Measurements from ENCODE around the gene AKAP1.
"Not testable (repeated sequence)": the region's sequence is repeated elsewhere in the genome, so short reads cannot be mapped to it uniquely, and the experiment has no call there.

The AKAP1 gene

GRCh38 chr17:57077000-57077399, 8.0 kb upstream of the AKAP1 start:
- DNase-seq (ENCODE audit: low spot score) = no peak

GRCh38 chr17:57078274-57078673, 6.8 kb upstream of the AKAP1 start:
- DNase-seq (ENCODE audit: low spot score) = no peak

GRCh38 chr17:57080718-57081117, 4.3 kb upstream of the AKAP1 start:
- DNase-seq (ENCODE audit: low spot score) = no peak

GRCh38 chr17:57082441-57082840, 2.6 kb upstream of the AKAP1 start:
- DNase-seq (ENCODE audit: low spot score) = no peak

GRCh38 chr17:57084361-57084801, 665 bp upstream of the AKAP1 start:
- peak; percentile 27 for DNase-seq (ENCODE audit: low spot score)

- DNase-seq (ENCODE audit: low spot score) = peak; percentile 78
These were observed 512 bp downstream of the AKAP1 start for GRCh38 chr17:57085448-57086068.

DNA sequence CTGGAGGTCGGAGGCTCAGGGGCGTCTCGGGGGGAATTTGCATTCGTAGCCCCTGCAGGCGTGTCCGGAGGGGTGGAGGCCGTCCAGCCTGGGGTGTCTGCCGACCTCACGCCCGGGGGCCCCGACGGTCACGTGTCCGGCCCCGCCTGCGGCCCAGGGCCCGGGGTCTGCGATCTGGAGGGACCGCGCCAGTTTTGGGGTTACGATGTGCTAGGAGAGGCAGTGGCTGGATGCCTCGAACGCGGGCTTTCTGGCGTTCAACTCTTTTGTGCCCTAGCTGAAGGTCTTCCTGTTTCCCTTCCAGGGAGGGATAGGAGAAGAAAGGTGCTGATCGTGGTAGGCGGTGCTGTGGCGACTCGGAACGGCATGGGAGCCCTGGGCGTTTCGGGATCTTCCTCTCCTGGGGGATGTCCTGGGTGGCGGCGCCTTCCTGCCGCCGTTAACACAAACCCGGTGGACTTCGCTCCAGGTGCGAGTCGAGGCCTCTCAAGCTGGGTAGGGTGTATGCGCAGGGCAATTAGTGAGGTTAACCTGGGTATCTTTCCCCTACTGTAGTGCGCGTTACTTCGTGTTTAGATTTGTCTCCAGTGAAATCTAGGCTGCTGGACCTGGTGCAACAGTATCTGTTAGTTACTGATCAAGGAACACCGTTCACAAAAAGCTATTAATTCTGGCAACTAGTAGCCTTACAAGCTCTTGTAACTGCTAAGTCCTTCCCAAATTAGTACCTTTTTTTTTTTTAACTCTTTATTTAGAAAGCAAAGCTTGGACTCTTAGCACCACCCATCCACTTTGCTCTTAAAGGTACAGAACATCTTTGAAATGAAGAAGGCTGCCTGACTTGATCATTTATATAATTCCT, 1.3 kb downstream of the AKAP1 start:
- peak; percentile 41 for DNase-seq (ENCODE audit: low spot score)

DNA sequence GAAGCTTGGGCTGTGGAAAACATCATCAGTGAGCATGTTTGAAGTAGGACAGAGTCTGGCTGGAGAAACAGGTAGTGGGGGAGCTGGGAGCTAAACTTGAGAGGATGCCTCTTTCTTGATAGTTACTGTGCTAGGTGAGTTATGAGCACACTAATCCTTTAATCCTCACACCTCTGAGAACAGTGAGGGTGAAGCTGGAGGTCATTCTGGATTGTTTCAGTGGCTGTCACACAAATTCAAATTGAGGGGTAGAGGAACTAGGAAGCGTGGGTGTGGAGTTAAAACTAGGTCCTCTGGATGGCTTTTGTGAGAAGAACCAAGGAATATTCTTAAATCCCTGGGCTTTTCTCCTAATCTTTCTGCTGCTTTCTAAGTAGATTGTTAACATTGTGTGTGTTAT, 3.3 kb downstream of the AKAP1 start:
- no peak for DNase-seq (ENCODE audit: low spot score)

DNA sequence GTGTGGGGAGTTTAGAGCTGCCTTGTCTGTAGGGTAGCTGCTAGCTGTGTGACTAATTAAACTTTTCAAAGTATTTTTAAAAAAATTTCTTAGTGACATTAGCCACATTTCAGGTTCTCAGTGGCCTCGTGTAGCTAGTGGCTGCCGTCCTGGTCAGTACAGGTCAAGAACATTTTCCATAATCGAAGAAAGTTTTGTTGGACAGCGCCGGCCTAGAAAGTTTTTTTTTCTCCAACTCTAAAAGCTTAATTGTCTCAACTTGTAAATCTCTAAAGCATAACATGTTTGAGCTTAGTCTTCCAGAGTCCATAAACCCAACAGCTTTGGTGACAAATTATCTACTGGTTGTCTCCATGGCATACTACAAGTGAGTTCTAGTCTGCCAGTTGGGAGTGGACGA, 4.3 kb downstream of the AKAP1 start:
- no peak for DNase-seq (ENCODE audit: low spot score)

- DNase-seq (ENCODE audit: low spot score) = no peak
These were observed 5.6 kb downstream of the AKAP1 start for GRCh38 chr17:57090560-57091185.

- no peak for DNase-seq (ENCODE audit: low spot score)
These were observed 6.2 kb downstream of the AKAP1 start for GRCh38 chr17:57091186-57091618.

DNA sequence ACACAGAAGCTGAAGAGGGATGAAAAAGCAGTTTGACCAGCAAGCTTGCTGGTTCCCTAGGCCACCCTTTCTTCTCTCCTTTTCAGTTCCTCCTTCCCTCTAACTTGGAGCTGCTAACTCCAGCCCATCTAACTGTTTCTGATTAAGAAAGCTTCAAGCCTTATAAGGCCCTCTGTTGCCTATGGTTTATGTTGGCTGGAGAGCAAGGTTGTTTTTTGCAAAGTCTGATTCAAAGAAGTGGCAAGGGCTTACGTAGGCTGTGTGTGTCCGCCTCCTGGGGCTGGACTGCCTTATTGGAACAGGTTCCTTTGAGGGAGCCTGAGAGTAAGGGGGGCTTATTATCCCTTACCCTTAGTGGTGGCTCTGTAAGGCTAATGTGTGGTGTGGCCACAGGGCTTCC, 7.1 kb downstream of the AKAP1 start:
- DNase-seq (ENCODE audit: low spot score) = peak; percentile 25

GRCh38 chr17:57092779-57093178, 7.7 kb downstream of the AKAP1 start:
- no peak for DNase-seq (ENCODE audit: low spot score)

GRCh38 chr17:57096472-57097202, 11.6 kb downstream of the AKAP1 start:
- no peak for DNase-seq (ENCODE audit: low spot score)

DNA sequence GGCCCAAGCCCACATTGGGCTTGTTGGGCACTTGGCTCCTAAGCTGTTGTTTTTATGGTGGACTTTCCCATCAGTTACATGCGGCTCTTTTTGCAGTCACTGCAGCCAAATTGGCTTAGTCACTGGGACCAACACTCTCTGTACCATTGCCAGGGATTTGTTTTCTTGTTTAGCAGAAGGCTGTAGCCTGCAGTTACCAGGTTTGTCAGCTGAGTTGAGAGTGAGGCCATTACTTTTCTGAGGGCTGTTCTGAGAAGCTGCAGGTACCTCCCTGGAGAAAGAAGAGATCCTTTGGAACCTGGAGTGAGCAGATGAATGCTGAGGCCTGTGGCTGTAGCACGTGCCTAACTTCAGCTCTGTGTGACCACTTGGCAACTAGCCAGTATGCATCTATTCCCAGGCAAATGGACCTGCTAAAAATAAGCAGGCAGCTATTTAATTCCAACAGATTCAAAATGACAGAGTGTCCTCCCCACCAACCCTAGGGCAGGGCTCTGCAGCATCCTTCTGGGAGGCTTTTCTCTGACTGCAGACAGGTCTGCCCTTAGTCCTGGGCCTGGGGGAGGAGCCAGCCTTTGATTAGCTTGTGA, 12.9 kb downstream of the AKAP1 start:
- DNase-seq (ENCODE audit: low spot score) = peak; percentile 76

DNA sequence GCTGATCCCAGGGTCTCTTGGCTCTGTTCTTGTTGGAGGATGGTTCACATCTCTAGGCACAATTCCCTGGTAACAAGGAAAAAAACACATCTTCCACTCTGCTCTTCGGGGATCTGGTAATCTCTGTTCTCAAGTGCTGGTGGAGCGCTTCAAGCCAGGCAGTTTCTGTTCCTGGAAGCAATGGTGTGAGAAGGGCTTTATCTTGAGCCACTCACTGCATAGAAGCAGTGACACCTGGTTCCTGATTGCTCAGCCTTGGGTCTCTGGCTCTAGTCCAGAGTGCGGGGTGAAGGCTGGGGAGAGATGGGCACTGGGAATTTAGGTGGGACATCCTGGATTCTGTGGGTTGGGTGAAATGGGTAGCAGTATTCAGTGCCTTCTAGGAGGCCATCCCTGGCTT, 14.1 kb downstream of the AKAP1 start:
- DNase-seq (ENCODE audit: low spot score) = no peak

- DNase-seq (ENCODE audit: low spot score) = no peak
These were observed 17.1 kb downstream of the AKAP1 start for GRCh38 chr17:57102122-57102521.

GRCh38 chr17:57102660-57103059, 17.6 kb downstream of the AKAP1 start:
- DNase-seq (ENCODE audit: low spot score) = not testable (repeated sequence)

DNA sequence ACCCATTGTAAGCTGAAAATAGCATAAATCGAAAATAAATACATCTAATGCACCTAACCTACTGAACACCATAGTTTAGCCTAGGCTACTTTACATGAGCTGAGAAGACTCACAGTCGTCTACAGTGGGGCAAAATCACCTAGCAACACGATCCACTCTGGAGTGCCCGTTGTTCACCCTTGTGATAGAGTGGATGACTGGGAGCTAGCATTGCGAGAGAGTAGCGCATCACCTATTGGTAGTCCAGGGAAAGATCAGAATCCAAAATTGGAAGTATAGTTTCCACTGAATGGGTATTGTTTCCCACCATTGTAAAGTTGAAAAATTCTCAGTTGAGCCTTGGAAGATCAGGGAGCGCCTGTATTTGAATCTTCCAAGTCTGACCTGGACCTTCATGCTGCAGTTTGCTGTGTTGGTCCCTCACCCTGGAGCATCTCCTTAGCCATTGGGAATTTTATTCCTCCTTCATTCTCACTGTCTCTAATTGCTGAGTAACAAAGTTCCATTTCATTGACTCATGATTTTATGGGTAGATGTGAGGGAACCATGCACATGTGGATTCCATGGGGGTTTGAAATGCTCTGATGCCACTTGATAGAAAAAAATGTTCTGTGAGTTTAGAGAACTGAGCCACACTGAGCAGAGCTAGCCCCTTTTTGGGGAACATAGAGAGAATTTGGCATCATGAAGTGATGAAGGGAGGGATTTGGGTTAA, 19.6 kb downstream of the AKAP1 start:
- peak; percentile 47 for DNase-seq (ENCODE audit: low spot score)

- no peak for DNase-seq (ENCODE audit: low spot score)
These were observed 20.5 kb downstream of the AKAP1 start for GRCh38 chr17:57105591-57105990.

DNA sequence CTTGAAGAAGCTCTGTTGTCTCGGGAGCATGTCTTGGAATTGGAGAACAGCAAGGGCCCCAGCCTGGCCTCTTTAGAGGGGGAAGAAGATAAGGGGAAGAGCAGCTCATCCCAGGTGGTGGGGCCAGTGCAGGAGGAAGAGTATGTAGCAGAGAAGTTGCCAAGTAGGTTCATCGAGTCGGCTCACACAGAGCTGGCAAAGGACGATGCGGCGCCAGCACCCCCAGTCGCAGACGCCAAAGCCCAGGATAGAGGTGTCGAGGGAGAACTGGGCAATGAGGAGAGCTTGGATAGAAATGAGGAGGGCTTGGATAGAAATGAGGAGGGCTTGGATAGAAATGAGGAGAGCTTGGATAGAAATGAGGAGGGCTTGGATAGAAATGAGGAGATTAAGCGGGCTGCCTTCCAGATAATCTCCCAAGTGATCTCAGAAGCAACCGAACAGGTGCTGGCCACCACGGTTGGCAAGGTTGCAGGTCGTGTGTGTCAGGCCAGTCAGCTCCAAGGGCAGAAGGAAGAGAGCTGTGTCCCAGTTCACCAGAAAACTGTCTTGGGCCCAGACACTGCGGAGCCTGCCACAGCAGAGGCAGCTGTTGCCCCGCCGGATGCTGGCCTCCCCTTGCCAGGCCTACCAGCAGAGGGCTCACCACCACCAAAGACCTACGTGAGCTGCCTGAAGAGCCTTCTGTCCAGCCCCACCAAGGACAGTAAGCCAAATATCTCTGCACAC, 21.2 kb downstream of the AKAP1 start:
- DNase-seq (ENCODE audit: low spot score) = no peak
